Measurements from ENCODE around the gene PTPA.

GRCh38 chr9:129183495-129184218, 72.4 kb downstream of the PTPA start:
- TF ChIP-seq EZH2phosphoT487 (IDR thresholded peaks at IDR 0.05; ENCODE audit: insufficient read depth, low read depth): no peak
- TF ChIP-seq EZH2 (IDR thresholded peaks at IDR 0.05; ENCODE audit: insufficient read depth, poor library complexity, severe bottlenecking): no peak

Measured in GM23248 (cell line).